Stimulated activated naive CD4-positive, alpha-beta T cell (primary cell): ENCODE results near the gene NTM.

Experiments
- DNase-seq, 6 experiments: peaks; one replicate each; lab custom pipeline; 2025; lab: John Stamatoyannopoulos, UW

NTM gene

GRCh38 chr11:131642756-131643531, 272.5 kb downstream of the NTM start:
- DNase-seq, result no peak

DNA sequence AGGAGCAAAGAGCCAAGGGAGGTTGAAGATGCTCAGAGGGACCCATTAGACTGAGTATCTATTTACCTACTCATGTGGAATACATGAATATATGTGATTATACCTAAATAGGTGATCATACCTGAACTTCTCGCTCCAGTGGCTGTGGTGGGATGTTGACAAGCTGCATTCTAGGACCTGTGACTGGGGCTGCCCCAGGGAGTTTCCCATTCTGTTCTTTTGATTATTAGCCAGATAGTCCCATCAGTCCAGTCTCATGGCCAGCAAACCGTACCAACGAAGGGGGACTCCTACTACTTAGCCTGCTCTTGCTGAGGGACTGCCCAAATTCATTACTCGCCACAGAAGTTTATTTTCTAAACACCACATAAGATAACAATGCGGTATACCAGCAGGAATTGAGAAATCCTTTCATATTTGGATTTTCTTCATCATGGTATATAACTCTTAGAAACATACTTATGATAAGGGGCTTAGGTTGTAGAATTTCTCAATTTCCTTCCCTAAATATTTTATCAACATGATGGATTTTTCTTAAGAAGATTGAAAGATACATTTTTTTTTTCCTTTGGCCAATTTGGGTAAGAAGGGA, 273.9 kb downstream of the NTM start:
- no peak for DNase-seq

DNA sequence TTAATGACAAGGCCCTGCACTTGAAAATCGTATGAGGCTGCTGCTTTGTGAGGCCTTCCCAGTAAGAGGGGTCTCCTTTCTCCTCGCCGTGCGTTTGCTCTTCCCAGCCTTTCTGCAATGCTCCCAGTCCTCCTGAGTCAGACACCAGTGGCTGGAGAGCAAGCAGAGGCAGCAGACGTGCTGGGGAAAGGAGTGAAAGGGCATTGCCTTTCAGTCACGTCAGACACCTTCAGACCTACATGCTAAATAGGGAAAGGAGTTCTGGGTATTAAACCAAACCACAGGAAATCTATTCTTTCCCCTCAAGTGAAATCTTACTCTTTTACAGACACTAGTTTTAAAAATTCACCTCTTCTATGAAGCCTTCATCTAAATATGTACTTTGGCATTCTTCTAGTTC, 274.8 kb downstream of the NTM start:
- no peak for DNase-seq

- no peak for DNase-seq
These were observed 279.4 kb downstream of the NTM start for GRCh38 chr11:131649856-131650255.

- no peak for DNase-seq
These were observed 281.8 kb downstream of the NTM start for GRCh38 chr11:131652231-131652630.

DNA sequence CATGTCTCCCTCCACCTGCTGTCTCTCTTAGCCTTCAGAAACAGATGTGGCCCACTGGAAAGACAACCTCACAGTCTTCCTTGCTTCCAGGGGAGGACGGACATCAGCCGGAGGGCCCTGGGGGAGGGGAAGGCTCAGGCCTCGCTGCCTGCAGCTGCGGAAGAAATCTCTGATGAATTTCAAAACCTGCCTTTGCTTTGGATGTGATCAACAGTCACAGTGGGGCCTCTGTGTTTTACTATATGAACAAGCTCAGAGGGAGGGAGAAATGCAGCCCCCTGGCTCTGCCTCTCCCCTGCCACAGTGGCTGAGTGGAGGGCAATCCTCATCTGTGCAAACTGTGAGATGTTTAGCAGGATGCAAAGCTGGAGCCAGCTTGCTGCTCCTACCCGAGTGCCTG, 282.8 kb downstream of the NTM start:
- DNase-seq, result no peak

GRCh38 chr11:131654849-131655248, 284.4 kb downstream of the NTM start:
- DNase-seq, result no peak

GRCh38 chr11:131656179-131656838, 285.9 kb downstream of the NTM start:
- DNase-seq, result no peak

GRCh38 chr11:131656839-131657211, 286.4 kb downstream of the NTM start:
- no peak for DNase-seq

DNA sequence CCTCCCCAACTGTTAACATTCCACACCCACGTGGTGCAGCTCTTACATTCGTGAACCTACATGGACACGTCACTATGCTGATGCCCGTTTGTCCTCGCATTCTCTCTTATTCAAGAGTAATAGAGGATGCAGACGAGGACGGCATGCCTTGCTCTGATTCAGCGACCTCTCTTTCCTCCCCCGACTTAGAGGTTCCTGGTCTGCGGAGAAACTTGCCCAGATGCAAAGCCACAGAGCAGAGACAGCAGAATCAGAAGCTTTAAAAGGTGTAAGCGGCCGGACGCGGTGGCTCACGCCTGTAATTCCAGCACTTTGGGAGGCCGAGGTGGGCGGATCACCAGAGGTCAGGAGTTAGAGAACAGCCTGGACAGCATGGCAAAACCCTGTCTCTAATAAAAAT, 288.0 kb downstream of the NTM start:
- DNase-seq, result no peak

DNA sequence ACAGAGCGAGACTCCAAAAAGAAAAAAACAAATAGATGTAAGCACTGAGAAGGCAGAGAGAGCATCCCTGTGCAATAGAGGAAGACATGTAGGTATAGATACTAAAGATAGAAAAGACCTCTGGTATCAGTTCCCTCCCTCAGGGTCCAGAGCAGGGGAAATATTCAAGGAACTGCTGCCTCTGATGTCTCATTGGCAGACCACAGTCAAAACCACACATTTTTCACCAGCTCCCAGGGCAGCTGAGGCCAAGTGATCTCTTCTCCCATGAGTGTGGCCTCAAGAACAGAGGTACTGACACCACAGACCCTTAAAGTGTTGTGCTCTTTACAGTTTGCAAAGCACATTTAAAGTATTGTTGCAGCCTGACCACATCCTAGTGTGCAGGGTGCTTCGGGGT, 288.5 kb downstream of the NTM start:
- no peak for DNase-seq

- DNase-seq, result no peak
These were observed 289.5 kb downstream of the NTM start for GRCh38 chr11:131659931-131660330.

- no peak for DNase-seq
These were observed 290.7 kb downstream of the NTM start for GRCh38 chr11:131661132-131661531.

GRCh38 chr11:131662317-131662972, 292.0 kb downstream of the NTM start:
- no peak for DNase-seq

DNA sequence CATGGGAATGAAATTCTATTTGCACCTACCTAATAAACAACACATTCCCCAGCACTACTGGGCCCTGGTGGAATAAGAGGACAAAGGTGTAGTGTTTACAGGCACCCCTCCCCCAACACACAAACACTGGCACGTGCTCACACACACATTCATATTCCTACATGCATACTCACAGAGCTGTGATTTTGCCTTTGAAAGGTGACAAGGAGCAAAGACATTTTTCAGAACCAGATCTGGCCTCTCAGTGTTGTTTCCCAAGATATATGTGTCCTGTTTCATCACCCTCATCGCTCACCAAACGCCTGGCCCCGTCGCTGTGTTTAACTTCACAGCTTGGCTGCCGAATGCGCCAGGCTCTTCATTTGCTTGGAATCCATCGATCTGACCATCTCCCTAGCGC, 292.6 kb downstream of the NTM start:
- DNase-seq, result no peak

DNA sequence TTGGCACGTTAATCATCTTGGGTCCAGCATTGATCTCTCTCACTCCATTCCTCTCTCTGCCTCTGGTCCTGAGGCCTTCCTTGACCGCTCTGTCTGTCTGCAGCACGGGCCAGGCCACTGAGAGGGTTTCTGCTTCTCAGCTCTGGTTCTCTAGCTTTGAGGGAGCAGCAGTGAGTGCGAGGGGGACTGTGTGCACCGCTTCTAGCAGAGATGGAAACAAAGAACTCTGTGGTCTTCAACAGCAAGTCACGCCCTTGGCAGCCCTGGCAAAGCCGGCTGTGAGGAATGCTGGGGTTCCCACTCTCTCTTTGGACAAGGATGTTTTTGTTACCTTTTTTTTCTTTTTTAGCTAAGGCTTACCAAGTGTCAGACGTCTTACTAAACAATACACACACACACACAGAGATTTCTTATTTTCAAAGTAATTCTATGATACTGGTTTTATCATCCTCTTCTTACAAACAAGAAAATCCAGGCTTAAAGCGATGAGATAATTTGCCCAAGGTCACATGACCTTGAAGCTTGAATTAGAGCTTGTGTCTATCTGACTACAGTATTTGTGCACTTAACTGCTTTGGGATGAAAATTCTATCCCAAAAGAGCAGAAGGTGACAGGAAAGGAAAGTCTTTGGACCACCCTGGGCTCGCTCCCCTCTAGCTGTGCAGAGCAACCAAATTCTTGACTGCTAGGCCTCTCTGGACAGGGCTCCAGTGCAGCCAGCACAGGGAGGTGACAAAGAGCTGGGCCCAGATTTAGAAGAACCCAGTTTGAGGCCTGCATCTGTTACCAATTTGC, 293.2 kb downstream of the NTM start:
- DNase-seq, result no peak

GRCh38 chr11:131664293-131664692, 293.9 kb downstream of the NTM start:
- DNase-seq, result no peak

DNA sequence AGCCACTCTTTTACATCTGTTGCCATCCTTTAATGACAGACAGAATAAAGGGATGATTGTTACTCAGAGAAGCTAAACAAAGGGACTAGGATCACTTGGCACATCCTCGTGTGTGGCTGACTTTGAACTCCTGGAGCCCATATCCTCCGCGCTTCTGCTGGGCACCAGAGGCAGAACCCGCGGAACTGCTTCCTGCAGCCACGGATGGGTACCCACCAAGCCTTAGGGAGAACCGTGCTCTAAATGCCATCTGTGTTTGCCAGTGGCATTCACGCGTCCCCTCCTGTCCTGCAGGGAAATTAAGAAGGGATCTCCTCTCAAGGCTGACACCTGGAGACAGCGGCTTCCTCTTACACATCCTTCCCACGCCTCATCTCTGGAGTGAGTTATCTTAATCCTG, 294.4 kb downstream of the NTM start:
- no peak for DNase-seq

DNA sequence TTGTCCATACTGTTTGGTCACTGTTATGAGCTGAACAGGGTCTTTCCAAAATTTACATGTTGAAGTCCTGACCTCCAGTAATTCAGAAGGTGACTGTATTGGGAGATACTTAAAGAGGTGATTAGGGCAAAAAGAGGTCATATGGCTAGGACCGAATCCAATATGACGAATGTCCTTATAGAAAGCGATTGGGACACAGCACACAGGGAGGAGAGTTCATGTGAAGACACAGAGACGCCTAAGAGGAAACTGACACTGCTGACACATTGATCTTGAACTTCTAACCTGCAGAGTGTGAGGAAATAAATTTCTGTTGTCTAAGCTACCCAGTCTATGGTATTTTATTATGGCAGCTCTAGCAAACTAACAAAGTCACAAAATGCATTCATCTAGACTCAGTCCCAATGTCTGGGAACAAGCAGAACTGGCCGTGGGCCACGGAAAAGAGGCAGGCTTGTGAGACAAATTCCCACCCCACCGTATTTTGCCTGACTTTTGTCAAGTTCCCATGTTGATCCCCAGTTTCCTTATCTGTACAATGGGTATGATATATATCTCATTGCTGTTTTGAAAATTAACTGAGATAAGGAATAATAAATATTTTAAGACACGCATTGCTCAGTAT, 295.0 kb downstream of the NTM start:
- no peak for DNase-seq

DNA sequence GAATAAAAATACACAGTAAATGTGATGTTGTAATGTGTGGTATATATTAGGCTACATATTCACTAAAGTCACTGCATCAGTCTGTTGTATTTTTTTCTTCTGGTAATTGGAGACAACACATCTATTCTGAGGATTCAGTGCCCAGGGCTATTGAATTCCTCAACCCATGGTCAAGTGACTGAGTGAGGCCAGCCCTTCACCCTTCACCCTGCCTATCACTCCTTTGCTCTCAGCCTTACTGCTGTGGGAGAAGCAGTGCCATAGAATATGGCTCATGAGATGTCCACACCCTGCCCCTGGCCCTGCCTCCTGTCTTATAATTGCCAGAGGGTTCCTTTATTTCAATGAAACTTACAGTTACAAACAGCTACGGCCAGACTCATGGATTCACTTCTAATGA, 295.6 kb downstream of the NTM start:
- no peak for DNase-seq

DNA sequence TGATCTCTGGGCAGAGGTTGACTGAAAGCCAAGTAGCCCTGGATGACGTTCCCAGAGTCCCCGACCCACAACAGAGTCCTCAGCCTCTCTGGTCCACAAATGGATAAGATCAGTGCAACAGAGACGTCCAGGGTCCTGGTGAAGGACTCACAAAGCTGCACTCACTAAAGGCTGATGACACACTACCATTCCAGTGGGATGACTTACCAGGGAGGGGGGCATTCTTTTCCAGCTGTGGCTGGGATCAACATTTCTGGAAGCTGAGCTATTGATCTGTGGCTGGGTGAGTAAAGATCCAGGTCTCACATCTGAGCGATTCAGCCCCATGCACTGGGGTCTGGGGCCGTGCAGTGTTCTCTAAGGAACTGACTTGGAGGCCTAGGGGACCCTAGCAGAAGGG, 296.2 kb downstream of the NTM start:
- no peak for DNase-seq

- no peak for DNase-seq
These were observed 297.2 kb downstream of the NTM start for GRCh38 chr11:131667566-131667965.
